Head of caudate nucleus (tissue), 42 donors: ENCODE results near the gene C4orf50.
A peak's percentile ranks its signal among the peaks of the same experiment; 100 is the strongest.

ENCODE experiments used
- DNase-seq, 42 donors: peaks; one replicate each; pipeline versions ENCODE4 v3.0.0 to v3.0.0-alpha.2; 2020 to 2021; ENCODE audit warnings: mixed read lengths in 7 of 42
- intact Hi-C: fragments of 100-400 bp; cut with DNase I; formaldehyde crosslinking; loops from one replicate; pipeline ENCODE4 v1.15.0; 2022

The C4orf50 gene

DNA sequence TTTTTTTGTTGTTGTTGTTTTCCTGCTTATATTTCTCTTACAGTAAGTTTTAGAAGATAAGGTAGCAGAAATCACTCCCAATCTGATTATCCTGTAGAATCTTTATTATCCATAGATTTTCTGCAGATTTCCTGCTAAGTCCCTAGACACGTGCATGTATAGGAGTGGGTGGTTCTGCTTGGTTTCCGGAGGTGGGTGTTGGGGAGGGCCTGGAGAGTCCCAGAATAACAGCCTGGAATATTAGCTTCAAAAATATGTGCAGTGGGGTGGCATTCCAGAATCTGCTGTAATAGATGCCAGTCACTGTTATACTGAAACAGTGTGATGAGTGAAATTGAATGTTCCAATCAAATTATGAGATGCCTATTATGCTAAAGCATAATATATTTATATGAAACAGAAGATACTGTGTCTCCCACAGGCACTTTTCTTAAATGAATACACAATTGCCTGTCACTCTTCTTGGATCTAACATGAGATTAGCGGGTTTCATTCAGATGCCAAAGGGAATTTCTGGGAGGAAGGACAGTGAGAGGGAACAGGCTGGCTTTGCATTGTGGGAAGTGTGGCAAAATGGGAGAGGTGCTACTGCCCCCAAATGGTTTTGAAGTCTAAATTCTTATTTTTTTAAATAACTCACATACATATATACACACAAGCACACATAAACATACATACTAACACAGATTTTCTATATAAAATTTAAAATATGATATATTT lies 37.6 kb downstream of the C4orf50 start:
- peak in 28 of 42 donors; percentile 8 to 79 (median 47) for DNase-seq
- intact Hi-C loops: no loop called here

DNA sequence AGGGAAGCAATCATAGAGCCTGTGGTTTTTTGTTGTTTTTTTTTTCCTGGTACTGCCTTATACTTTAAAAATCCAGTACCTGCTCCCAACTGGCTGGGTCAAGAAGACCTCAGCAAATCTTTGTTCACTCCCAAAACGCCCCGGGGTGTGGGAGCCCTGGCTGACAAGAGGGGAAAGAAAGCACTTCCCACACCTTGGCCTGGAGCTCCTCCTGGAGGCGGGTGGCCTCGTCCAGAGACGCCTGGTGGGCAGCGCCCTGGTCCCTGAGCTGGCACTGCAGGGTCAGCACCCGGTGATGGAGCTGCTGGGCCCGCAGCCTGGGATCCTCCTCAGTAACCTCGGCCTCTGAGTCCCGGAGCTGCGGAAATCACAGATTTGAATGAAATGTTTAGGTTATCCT lies 38.2 kb downstream of the C4orf50 start:
- peak in 14 of 42 donors; percentile 10 to 53 (median 24) for DNase-seq
- intact Hi-C loops: no loop called here

DNA sequence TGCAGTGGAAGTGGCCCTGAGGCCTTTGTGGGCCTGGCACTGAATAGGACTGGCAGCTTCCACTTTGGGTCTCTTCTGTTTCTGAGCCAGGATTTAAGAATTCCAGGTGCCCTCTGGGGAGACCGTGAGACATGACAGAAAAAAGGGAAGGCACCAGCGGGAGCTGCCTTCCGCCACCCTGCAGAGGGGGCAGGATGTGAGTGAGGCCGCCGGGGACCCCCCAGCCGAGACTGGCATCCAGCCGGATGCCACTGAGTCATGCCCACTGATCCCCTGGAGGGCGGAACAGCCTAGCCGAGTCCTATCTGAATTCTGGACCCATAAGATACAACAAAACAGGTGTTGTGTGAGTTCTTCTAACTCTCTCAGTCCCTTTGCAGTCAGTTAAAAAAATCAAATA lies 41.3 kb downstream of the C4orf50 start:
- intact Hi-C loops: no loop called here
- DNase-seq: peak in 6 of 42 donors; percentile 3 to 33 (median 8)

- intact Hi-C loops: no loop called here
- peak in 4 of 42 donors; percentile 3 to 23 (median 22) for DNase-seq
Observed at GRCh38 chr4:5976431-5976830, 41.8 kb downstream of the C4orf50 start.

DNA sequence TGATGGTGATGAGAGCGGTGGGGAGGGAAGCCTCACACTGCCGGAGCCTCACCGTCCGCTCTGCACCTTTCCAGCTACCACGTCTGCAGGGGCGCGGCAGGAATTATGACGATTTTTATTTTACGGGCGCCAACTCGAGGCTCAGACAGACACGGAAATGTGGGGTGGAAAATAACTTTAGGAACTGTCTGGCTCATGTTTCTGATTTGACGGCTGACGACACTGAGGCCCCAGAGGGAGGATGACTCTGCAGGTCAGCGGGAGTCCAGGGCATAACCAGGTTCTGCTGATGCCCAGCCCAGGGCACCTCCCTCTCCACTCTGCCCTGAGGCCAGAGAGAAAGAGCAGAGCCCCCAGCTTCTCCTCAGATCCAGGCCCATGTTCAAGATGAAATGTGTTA lies 43.9 kb downstream of the C4orf50 start:
- intact Hi-C loops: no loop called here
- DNase-seq: peak in 5 of 42 donors; percentile 5 to 34 (median 9)

DNA sequence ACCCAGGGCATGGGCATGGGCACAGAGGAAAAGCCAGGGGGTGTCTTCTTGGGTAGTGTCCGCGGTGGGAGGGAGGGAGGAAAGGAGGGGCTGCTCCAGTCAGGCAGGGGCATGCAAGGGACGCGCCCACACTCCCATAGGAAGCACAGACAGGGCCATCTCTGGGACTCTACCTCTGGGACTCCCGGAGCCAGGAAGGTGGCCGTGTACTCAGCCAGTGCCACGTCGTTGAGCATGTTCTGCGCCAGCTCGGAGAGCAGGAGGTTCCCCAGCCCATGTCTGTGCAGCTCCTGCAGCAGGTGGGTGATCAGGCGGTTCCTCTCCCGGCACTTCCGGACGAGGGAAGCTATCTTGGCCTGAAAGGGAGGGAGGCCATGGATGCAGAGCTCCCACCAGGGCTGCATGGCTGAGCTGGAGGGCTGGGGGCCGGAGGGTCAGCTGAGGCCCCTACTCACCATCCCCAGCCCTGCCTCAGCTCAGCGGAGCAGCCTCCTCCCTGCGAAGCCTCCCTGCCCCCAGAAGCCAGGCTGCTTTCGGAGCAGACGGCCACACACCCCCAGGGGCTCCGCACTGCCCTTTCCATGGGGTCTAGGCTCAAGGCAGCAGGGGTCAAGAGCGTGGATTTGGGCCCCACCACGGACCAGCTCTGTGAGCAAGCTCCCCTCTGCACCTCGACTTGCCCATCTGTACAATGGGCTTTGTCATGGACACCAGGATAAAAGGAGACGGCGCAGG lies 44.6 kb downstream of the C4orf50 start:
- peak in 8 of 42 donors; percentile 1 to 34 (median 14) for DNase-seq
- intact Hi-C loops: no loop called here

- intact Hi-C loops: no loop called here
- peak in 6 of 42 donors; percentile 3 to 27 (median 6) for DNase-seq
Observed at GRCh38 chr4:5973033-5973432, 45.2 kb downstream of the C4orf50 start.

GRCh38 chr4:5972571-5972970 lies 45.7 kb downstream of the C4orf50 start:
- DNase-seq: peak in 9 of 42 donors; percentile 7 to 58 (median 39)
- intact Hi-C loops: no loop called here

DNA sequence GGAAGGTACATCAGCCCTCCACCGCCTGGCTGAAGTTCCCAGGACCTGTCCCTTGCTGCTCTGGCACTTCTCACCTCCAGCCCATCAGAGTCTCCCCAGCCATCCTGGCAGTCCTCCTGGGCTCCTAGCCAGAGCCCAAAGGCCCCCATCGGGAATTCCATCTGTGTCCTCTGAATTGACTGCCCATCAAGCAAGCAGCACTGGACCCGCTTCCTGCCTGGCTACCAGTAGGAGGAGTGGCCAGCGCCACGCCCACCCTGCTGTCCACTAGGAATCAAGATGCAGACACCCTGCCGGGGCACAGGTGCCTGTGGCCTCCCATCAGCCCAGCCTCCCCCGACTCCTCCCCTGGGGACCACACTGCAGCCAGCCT lies 47.2 kb downstream of the C4orf50 start:
- intact Hi-C loops: no loop called here
- DNase-seq: peak in 1 of 42 donors; percentile 28

- DNase-seq: peak in 1 of 42 donors; percentile 42
- intact Hi-C loops: no loop called here
Observed at GRCh38 chr4:5970381-5971077, 47.7 kb downstream of the C4orf50 start.

DNA sequence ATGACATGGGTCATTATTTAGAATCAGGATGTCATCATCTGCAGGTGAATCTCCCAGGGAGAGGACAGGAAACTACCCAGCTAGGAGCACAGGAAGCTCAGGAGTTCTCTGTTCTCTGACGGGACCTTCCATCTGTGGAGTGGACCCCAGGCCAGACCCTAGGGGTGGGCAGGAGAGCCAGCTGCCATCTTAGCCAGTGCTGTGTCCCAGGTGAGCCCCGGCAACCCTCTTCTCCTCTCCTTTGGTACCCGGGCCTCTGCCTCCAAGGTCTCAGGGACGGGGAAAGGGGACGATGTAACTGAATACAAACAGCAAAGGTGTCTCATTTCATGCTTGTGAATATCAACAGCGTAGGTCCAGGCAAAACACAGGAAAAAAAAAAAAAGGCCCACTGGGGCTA lies 48.5 kb downstream of the C4orf50 start:
- peak in 3 of 42 donors; percentile 8 to 22 (median 18) for DNase-seq
- intact Hi-C loops: no loop called here

DNA sequence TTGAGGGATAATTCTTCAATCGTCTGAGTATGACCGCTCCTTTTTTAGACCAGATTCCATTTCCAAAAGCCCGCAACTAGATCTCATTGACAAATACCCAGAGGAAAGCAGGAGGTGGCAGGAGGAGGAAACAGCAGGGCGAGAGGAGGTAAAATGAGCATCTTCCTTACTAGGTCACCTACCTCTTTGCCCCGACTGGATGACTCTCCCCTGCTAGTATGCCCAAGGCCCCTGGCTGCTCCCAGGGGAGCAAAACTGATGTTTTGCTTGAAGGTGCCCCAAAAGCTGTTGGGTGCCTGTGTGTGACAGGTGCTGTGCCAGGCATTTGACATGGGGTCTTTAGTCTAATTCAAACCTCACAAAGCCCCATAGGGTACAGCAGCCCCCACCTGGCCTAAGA lies 48.9 kb downstream of the C4orf50 start:
- intact Hi-C loops: no loop called here

DNA sequence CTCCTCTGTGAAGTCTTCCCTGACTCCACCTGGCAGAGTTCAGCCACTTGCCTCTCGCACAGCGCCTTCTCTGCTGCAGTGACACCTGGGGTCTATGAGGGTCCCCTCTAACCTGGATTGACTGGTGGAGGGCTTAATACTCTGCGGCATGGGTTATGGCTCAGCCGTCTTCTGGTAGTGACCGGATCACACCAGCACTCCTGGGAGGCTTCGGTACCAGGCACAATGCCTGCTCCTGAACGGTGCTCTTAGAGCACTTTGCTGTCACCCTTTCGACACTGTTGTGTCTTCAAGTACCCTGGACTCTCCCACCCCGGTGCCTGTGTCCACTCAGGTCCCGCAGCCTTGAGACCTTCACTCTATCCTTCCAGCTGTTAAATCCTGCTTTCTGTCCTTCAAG lies 50.0 kb downstream of the C4orf50 start:
- peak in 1 of 42 donors; percentile 16 for DNase-seq
- intact Hi-C loops: no loop called here

More for the DNA sequence above, 48.9 kb downstream of the C4orf50 start:
- DNase-seq: peak in 1 of 42 donors; percentile 2

DNA sequence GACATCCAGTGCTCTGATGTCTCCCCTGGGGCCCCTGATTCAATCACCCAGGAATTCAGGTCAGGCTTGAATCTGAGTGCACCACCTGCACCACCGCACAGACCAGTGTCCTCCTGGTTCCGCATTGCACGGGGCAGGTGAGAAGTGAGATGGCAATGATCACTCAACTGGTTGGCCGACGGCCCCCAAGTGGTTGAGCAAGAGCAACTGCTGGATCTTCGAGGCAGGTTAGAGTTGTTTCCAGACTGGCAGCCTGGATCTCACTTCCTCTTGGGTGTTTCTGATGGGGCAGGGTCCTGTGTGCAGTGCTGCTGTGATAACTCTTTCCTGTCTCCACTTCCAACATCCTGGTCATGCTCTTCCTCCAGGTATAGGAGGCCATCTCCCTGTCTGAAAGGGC lies 50.4 kb downstream of the C4orf50 start:
- DNase-seq: peak in 2 of 42 donors; percentile 21 to 36
- intact Hi-C loops: no loop called here

GRCh38 chr4:5965225-5965624 lies 53.0 kb downstream of the C4orf50 start:
- peak in 4 of 42 donors; percentile 6 to 30 (median 18) for DNase-seq
- intact Hi-C loops: no loop called here

DNA sequence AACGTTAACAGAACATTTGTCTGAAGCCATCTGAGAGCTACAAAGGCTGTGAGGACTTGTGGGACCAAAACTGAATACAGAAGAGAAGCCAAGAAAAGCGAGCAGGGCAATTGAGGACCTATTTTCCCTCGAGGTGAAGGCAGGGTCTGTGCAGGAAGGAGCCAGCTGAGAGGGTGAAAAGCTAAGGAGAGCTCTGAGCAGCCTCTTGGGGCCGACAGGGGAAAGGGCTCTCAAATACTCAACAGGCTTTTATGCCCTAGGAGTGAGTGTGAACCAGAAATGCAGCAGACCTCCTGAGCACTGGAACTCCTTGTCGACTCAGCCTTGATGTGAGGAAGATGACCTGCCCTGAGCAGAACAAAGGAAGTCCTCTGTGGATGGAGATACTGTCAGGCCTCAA lies 54.2 kb downstream of the C4orf50 start:
- intact Hi-C loops: no loop called here
- DNase-seq: peak in 2 of 42 donors; percentile 18 to 31

DNA sequence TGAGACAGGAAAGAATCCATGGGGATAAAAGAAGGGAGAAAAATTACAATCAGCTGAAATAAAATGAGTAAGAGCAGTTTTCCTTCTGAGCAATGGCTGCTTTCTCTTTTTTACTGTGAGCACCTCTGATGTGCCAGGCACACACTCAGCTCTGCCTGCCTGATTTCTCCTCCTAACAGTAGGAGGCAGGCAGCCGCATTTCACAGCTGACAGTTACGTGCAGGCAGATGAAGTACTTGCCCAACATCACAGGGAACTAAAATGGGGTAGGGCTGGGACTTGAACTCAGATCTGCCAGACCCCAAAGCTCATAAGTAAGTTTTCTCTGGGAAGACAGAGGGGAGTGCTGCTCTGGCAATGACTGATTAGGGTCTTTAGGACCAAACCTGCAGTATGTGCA lies 54.6 kb downstream of the C4orf50 start:
- peak in 11 of 42 donors; percentile 21 to 59 (median 32) for DNase-seq
- intact Hi-C loops: no loop called here

DNA sequence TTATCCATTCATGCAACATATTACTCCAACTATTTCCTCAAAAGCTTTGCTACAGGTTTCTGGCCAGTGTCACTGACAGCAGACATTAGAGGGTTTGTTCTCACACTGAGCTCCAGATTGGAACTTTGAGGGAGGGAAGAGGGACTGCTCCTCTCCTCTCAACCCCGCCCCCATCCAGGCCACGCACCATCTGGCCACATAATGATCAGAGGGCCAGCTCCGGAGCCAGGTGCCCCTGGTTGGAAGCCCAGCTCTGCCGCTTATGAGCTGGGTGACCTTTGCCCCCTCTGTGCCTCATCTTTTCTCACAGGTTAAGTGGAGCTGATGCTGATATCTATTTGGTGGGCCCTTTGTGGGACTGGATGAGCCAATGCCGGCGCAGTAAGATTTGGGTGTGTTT lies 55.8 kb downstream of the C4orf50 start:
- DNase-seq: peak in 4 of 42 donors; percentile 14 to 25 (median 24)
- intact Hi-C loops: no loop called here

DNA sequence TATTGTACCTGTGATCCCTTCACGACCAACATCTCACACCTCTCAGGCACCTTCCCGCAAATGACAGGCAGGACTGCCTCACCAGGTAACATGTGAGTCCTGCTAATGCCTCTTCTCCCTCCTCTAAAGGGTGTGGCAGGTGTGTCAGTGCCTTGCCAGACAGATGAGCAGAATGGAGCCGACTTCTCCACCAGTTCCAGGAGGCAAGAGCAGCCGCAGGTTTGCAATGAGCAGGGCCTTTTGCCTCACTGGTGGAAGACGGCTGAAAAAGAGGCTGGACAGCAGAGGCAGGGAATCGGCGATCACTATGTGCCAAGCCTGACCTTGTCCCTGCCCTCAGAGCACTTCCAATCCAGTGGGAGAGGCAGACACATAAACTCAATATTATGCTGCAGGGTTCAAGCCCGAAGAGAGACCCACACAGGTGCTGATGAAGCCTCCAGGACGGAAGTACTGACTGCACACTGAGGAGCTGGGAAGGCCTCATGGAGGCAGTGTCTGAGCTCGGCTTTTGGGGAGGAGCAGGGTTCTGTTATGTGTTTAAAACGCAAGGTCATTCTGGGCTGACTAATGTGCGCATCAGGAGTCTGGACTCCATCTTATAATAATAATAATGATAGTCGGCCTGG lies 57.9 kb downstream of the C4orf50 start:
- intact Hi-C loops: no loop called here
- DNase-seq: peak in 4 of 42 donors; percentile 16 to 27 (median 20)
